HG03521 (cell line): Measurements from ENCODE around the gene SH2D2A.

Experiments
- ATAC-seq: cut with Tn5 transposase; IDR thresholded peaks from one replicate; pipeline ENCODE4 v1.9.1; 2021; ENCODE audit warnings: mild to moderate bottlenecking, moderate library complexity; ENCODE audit not compliant: unreplicated experiment

Gene SH2D2A

DNA sequence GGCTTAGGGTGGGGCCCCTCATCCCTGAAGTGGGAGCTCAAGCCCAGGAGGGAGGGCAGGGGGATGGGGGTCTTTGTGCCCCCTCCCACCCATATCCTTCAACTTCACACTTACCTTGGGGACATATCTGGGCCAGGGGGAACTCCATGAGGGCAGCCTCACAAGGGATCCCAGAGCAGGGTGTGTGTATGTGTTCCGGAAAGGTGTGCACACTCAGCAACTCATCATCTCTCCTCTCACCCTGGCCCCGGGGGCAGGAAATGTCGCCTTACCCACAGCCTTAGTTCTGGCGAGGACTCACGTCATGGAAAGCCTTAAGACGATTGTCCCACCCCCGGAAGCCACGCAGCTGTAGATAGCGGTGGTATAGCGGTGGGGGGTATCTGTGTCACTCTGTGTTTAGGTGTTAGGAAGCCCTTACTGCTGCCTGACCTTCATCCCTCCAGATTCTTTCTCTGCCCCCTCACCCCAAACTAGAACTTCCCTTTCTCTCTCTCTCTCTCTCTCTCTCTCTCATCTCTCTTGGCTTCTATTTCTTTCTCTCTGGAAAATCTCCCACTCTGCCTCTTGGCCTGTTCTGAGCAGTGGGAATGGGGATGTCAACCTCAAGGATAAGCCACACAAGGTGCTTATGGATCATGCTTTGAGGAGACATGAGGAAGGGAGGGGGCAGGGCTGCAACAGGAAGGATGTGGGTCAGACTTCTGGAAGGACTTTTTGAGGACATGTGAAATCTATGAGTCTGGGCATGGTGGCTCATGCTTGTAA lies at the start of gene SH2D2A:
TSS of gene SH2D2A (minus strand) at position 288 of the 768 bp plus-strand sequence. CDS start at position 148, 140 bp downstream.
- ATAC-seq, result peak; percentile 91

DNA sequence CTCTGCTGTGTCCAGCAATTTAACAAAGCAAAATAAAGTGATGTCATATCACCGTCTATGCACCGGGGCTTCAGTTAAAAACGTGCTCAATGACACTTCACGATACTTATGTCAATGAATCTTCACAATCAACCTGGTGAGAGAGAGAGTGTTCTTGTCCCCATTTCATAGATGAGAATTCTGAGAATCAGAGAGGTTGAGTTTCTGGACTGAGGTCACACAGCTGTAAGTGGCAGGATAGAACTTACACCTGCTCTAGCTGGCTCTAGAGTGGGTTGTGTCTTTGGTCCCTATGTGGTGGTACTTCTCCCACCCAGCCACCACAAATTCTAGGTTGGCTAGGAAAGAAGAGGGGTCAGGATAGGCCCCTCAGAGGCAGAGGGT lies 49.2 kb upstream of the SH2D2A start:
- ATAC-seq, result no peak

DNA sequence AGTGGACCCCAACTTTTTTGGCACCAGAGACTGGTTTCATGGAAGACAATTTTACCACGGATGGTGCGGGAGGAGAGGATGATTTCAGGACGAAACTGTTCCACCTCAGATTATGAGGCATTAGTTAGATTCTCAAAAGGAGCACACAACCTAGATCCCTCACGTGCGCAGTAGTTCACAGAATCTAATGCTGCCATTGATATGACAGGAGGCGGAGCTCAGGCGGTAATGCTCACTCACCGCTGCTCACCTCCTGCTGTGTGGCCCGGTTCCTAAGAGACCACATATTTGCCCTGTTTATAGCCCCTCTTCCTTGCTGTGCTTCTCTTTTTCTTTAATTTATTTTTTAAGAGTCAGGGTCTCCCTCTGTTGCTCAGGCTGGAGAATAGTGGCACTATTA lies 48.6 kb upstream of the SH2D2A start:
- ATAC-seq, result no peak

DNA sequence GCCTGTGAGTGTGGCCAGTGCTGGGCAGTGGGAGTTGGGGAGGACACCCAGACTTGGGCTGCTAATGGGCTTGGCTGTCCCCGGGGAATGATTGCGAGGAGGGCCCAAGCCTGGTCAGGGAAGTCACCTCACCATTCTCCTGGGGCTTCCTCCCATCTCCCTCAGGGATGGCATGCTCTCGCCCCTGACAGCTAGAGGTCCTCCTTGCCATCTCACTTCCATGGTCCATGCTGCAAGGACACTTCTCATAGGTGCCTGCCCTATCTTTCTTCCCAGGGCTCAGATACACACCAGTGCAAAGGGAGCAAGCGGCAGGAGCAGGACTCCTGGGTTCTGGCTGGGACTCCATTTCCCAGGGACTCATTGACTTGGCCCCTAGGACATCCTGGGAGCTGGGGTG lies 48.1 kb upstream of the SH2D2A start:
- ATAC-seq, result no peak

DNA sequence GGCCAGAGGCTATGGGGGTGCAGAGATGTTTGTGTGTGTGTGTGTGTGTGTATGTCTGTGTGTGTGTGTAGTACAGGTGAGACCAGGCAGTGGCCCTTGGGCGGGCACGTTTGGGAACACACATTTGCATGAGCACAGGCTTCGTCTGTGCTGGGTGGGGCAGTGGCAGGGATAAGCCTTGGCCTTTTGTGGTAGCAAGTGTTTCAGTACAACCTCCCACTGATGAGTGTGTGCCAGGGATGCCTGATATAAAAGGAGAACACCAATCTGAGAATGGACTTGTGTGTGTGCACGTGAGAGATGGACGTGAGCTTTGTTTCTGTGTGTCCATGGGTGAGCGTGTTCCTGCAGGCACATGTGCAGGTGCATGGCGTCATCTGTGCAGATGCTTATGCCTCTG lies 47.0 kb upstream of the SH2D2A start:
- no peak for ATAC-seq

DNA sequence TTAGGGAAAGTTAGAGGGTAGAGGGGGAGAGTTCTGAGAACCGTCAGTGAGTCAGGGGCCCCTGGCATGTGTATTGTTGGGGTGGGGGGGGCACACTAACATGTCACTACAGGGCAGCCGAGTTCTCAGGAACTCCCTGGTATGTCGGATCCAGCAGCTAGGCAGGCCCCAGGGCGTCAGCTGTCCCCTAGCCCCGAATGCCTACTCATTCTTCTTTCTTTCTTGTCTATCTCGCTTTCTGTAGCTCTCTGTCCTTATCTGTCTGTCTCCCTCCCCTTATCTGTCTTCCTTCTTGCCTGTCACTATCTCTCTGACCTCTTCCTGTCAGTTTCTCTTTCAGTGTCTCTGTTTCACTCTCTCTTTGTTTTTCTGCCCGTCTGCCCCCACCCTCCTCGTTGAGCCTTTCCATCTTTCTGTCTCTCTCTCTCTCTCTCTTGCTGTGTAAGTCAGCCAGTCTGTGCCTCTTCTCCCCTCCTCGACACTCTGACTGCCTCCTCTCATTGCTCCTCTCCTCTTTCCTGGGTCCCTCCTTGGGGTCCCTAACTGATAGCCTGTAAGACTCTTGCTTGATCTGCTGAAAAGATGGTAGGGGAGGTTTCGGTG lies 46.5 kb upstream of the SH2D2A start:
- no peak for ATAC-seq

DNA sequence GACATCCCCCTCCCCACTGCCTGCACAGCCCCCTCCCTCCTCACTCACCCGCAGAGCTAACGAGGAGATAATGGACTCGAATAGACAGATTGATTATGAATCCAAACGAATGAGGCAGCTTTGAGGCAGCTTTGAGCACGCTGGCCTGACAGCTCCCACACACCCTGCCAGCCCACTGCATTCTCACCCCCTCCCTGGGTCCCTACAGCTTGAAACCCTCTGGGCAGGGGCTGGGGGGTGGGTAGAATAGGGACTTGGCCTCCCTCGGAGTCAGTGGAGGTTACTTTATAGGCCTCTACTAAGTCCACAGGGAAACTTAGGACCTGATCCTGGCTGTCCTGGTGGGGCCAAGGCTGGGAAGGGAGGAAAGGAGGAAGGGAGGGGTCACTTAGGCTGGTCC lies 45.9 kb upstream of the SH2D2A start:
- ATAC-seq, result no peak

DNA sequence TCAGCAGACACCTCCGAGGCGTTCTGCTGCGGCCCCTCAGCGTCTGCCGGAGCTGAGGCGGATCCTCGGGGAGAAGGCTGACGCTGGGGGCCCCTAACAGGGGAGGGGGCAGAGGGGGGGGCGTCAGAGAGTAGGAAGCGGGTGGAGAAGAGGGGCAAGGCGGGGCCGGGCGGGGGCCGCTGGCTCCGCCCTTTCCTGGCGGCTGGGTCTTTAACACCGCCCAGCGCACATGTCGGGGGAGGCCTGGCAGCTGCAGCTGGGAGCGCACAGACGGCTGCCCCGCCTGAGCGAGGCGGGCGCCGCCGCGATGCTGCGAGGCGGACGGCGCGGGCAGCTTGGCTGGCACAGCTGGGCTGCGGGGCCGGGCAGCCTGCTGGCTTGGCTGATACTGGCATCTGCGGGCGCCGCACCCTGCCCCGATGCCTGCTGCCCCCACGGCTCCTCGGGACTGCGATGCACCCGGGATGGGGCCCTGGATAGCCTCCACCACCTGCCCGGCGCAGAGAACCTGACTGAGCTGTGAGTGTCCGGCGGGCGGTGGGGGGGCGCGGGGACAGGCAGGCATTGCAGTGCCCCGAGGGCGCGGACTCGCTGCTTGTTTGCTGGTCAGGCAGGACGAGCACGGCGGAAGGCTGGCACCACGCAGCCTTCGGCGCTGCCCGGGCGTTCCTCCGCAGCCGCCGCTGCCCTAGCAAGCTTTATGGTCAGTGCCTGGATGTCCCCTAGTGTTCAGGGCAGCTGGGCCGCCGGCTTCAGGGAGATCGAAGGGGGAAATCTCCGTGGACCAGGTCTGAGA lies 44.2 kb upstream of the SH2D2A start, which contains the start of gene NTRK1:
TSS of gene NTRK1 (plus strand) at position 238 of the 796 bp plus-strand sequence. CDS start at position 308, 70 bp downstream.
- no peak for ATAC-seq

DNA sequence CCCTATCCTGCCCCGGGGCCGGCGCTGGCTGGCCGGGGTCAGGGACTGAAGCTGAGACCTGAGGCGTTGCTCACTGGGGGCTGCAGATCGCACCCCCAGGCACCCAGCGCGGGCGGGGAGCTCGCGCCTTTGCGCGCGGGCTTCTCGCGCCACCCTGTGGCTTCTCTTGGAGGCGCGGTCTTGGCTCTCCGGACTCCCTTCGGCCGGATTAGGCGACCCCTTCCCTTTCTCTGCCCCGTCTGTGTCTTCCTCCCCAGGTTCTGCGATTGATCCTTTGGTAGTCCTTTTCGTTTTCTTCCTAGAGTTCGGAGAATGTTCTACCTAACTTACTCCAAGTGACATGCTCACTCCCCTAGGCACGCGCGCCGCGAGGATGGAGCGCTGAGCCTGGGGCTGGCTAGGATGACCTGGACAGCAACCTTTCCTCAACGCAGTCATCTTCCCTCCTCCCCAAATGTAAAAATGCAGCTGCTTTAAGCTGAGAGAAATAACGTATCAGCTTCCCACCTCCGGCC lies 43.5 kb upstream of the SH2D2A start:
- no peak for ATAC-seq

DNA sequence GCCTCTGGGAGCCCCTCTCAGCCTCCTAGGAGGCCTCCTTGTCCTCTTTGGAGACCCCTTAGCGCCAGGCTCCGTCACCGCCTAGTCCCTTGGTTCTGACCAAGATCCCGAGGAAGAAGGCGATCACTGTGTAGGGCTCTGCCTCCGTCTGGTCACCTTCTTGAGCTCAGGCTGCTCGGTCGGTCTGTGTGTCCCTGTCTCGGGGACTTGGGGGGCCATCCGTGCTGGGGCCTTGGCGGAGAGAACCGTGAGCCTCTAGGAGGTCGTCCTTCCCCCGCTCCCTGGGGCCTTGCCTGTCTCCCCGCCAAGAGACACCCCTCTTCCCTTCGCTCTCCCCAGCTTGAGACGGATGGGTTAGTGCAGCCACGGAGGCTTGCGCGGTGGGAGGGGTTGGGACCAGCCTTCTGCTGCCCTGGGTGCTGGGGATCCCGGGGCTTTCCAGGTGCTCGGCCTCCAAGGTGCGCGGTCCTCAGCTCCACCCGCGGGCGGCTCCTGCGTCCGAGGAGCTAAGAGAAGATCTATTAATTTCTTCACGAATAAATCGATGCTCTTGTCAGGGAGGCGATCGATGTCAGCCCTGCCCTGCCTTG lies 43.0 kb upstream of the SH2D2A start:
- no peak for ATAC-seq

DNA sequence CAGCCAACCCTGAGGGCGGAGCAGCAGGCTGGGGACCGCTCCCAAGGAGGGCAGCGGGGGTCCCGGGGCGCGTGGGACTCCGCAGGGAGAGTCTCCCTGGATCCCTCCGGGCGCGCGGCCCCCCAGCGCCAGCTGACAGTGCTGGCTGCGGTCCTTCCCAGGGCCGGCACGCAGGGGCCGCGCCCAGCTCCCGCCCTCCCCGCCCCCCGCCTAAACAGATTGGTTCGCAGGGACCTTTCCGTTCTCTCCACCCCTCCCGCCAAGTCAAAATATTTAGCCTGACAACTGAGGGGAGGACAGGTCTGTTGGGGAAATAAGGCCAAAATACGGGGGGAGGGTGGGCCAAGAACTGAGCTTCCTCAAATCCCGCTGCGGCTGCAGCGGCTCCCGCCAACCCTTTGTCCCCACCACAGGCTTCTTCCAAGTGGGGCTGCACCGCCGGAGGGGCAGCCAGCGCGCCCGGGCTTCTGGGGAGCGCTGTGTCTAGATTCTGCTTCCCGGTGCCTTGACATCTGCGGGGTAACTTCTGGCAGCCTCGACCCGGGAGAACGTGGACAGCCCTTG lies 42.4 kb upstream of the SH2D2A start, which contains the start of gene INSRR:
TSS of gene INSRR (minus strand) at position 159 of the 564 bp plus-strand sequence. CDS start 496 bp downstream, outside the sequence.
- ATAC-seq, result no peak

DNA sequence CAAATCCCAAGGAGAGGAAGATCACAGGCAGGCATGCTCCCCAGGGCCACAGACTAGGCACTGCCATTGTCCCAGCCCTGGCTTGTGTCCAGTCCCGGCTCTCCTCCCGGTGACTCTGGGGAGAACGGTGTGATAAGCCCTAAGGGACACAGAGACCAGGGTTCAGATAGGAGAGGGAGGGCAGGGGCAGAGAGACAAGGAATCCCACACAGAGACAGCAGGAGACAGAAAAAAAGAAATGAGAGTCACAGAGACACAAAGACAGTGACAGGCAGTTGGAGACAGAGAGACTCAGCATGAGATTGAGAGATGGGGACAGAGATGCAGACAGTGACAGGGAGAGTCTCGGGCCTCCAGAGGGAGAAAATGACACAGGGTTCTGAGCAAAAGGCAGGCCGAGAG lies 41.9 kb upstream of the SH2D2A start:
- no peak for ATAC-seq

DNA sequence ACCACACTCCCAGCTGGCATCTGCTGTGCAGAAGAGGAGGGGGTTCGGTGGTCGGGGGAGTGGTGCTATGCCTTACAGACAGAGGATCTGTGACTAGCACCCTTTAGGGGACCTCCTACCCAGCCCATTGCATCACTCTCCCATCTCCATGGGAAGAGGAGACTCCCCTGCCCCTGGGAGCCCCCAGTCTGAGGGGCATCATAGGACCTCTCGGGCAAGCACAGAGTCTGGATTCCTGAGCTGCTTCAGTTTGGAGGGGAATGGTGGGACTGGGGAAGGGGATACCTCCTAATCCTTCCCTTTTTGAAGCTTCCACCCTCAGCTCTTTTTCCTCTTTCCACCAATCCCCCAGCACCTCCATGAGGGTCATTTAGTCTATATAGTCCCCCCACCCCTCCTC lies 40.9 kb upstream of the SH2D2A start:
- no peak for ATAC-seq

DNA sequence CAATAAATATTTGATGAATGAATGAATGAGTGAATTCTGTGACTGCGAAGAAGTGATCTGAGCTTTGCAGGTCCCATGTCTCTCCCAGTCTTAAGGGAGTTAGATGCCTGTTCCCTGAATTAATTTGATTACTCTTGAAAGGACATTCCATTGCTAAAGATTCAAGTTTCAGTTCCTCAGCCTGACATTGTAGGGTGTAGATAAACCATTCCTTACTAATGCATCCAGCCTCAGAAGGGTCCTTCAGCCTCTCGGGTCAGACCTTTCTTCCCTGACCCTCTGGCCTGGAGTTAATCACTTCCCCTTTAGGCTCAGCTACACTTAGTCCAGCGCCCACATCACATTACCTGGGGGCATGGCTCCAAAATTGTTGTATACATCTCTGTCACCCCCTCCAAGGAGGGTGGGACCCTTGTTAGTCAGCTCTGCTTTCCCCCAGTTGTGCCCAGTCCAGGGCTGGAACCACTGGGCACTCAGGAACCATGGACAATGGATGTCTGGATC lies 39.7 kb upstream of the SH2D2A start:
- ATAC-seq, result no peak

DNA sequence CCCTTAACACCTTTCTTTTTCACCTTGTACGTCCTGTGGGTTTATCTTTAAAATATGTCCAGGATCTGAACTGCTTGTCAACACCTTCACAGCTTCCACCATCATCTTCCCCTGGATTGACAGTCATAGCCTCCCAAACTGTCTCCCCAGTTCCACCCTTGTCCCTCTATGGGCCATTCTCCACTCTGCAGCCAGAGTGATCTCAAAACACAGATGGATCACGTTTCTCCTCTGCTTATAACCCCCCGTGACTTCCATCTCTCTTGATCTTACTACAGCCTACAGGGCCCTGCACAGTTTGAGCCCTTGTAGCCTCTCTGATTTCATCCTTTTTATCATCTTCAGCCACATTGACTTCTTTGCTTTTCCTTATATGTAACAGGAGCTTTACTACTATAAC lies 38.0 kb upstream of the SH2D2A start:
- no peak for ATAC-seq

DNA sequence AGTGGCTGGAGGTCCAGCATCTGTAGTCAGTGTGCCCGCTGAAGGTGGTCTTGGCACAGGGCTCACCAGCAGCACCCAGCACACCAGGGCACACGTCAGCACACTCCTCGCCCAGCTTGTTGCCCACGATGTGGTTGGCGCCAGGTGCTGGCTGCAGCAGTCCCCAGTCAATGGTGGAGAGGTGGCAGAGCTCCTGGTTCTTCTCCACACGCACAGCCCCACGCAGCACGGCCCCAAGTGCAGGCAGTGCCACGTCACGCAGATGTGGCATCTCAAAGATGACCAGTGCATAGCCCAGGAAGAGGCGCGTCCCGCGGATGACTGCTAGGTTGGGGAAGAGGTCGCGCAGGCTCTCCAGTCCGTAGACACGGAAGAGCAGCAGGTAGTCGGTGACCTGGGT lies 37.1 kb upstream of the SH2D2A start:
- no peak for ATAC-seq

DNA sequence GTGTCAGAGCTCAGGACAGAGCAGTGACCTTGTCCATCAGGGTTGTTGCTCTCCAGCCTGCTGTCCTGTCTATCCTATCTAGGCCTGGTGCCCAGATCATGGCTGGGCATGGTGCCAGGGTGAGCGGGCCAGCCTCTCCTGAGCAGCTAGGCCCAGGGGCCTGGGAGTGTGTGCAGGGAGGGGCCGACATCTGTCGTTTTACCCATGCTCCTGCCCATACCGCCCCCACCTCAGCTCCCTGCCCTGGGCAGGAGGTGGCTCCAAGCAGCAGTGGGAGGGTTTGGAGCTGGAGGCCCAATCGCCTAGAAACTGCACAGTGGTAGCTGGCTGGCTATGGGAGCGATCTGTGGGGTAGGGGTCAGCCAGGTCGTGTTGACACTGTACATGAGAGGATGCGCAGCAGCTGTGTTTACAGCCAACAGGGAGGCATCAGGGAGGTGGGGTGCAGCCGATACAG lies 35.8 kb upstream of the SH2D2A start:
- ATAC-seq, result no peak

DNA sequence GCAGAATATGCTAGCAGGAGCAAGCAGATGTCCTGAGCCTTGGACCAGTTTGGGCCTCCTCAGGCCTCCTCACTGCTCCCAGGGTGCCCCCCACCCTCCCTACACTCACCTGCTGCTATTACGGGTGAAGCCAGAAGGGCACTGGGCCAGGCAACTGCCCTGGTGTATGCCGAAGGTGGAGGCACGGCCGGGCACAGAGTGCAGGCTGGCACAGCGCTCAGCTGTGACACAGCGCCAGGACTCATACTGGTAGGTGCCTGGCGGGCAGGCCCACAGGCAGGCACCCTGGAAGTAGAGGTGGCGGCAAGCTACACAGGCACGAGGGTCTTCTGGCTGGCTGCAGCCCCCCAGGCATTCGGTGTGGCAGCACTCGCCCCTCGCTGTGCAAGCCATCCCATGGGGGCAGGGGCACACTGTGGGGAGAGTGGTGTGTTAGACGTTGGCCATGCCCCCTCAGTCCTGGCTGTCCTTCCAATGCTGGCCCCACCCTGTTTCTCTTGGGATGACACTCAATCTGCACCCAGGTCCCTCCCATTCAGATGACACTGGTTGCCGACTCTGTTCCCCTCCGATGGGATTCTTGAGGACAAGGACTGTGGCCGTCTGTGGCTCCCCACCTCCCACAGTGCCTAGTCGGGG lies 35.2 kb upstream of the SH2D2A start:
- ATAC-seq, result no peak

DNA sequence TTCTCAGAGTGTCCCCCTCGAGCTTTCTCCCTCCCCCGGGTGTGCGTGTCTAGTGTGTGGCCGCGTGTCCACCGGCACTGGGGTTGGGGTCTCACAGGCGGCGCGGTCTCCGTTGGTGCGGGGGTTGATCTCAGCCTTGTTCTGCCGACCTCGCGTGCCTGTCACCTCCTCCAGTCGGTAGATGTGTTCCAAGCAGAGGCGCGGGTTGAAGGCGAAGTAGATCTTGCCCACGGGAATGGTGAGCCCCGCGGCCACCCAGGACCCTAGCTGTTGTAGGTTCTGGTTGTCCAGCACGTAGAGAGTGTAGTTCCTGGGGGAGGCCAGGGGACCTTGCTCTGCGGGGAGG lies 32.5 kb upstream of the SH2D2A start:
- no peak for ATAC-seq
